ENCODE data around the gene ALG12. TPM values are rescaled to one million over a fixed set of nuclear protein-coding genes. Genes with fewer than 3 reads are reported as not detected.

The ALG12 gene
- total RNA-seq, 3 donors from 2014 or later (not counting 1 experiment from before 2014, with no cell fraction given): 17.2 to 22.7 (median 19.2) TPM

- no peaks in the 10 kb centered on the region for H3K36me3 Mint-ChIP-seq
- H3K9me3 Mint-ChIP-seq: peaks cover 0 to 2% of the 10 kb centered on the region in 2 donors
- H3K9me3 ChIP-seq (ENCODE audit: control insufficient read depth, insufficient read depth, low read length): peaks cover 4% of the 10 kb centered on the region
- H3K27ac Mint-ChIP-seq: peak overlapping the region; percentile 84 to 86
- H3K27me3 ChIP-seq (ENCODE audit: control insufficient read depth, insufficient read depth, low read length): no peaks in the 10 kb centered on the region
- peak; percentile 59 to 78 (median 62) for ATAC-seq
- 50% methylated on average over 17 of the region's 17 CpGs for WGBS (ENCODE audit: insufficient coverage)
- DNase-seq: peak; percentile 33 to 53
- no peak for TF ChIP-seq CTCF (IDR thresholded peaks at IDR 0.05)
- H3K4me1 ChIP-seq (ENCODE audit: control insufficient read depth, insufficient read depth, low read length): peaks cover 55% of the 10 kb centered on the region
- H3K4me1 Mint-ChIP-seq: peaks cover 63 to 71% of the 10 kb centered on the region in 2 donors
- no peak overlapping the region for H3K4me3 ChIP-seq (ENCODE audit: low read length)
- no peaks in the 10 kb centered on the region for H3K27me3 Mint-ChIP-seq (ENCODE audit: low read depth in 2 of 2)
- H3K36me3 ChIP-seq (ENCODE audit: control insufficient read depth, insufficient read depth, low read length): no peaks in the 10 kb centered on the region
- H3K4me3 Mint-ChIP-seq: peak overlapping the region; percentile 69
- intact Hi-C loops (cut with micrococcal nuclease): loop anchor here (2.0 kb wide), 1 partner anchor 14 kb away; no protein-coding TSS in a partner anchor
- peak overlapping the region; percentile 67 for H3K27ac ChIP-seq (ENCODE audit: low read length)
Observed at GRCh38 chr22:49869086-49869830, 49.0 kb downstream of the ALG12 start.

- Mint-ChIP-seq H3K9me3 (peaks cover 0 to 2% of the 10 kb centered on the region in 2 donors), H3K4me3 (peak overlapping the region; percentile 69), H3K36me3 (no peaks in the 10 kb centered on the region), H3K27ac (peak overlapping the region; percentile 84 to 86), H3K4me1 (peaks cover 65 to 67% of the 10 kb centered on the region in 2 donors), H3K27me3 (ENCODE audit: low read depth in 2 of 2) (no peaks in the 10 kb centered on the region)
- Histone ChIP-seq H3K36me3 (ENCODE audit: control insufficient read depth, insufficient read depth, low read length) (no peaks in the 10 kb centered on the region), H3K4me1 (ENCODE audit: control insufficient read depth, insufficient read depth, low read length) (peaks cover 48% of the 10 kb centered on the region), H3K9me3 (ENCODE audit: control insufficient read depth, insufficient read depth, low read length) (peaks cover 4% of the 10 kb centered on the region), H3K27me3 (ENCODE audit: control insufficient read depth, insufficient read depth, low read length) (no peaks in the 10 kb centered on the region), H3K27ac (ENCODE audit: low read length) (peak overlapping the region; percentile 67), H3K4me3 (ENCODE audit: low read length) (no peak overlapping the region)
- TF ChIP-seq CTCF (IDR thresholded peaks at IDR 0.05): no peak
- intact Hi-C loops (cut with micrococcal nuclease): loop anchor here (2.0 kb wide), 1 partner anchor 13 kb away; no protein-coding TSS in a partner anchor
- WGBS (ENCODE audit: insufficient coverage): 72% methylated on average over 17 of the region's 18 CpGs
- ATAC-seq: peak; percentile 41 to 68 (median 45)
- DNase-seq: peak in 1 of 2 donors; percentile 62
Observed at GRCh38 chr22:49867303-49868265, 50.7 kb downstream of the ALG12 start.

- Histone ChIP-seq H3K4me1 (ENCODE audit: control insufficient read depth, insufficient read depth, low read length) (peaks cover 55% of the 10 kb centered on the region), H3K27ac (ENCODE audit: low read length) (no peak overlapping the region), H3K27me3 (ENCODE audit: control insufficient read depth, insufficient read depth, low read length) (no peaks in the 10 kb centered on the region), H3K4me3 (ENCODE audit: low read length) (no peak overlapping the region), H3K36me3 (ENCODE audit: control insufficient read depth, insufficient read depth, low read length) (no peaks in the 10 kb centered on the region), H3K9me3 (ENCODE audit: control insufficient read depth, insufficient read depth, low read length) (peaks cover 4% of the 10 kb centered on the region)
- H3K4me1 Mint-ChIP-seq: peaks cover 68 to 69% of the 10 kb centered on the region in 2 donors
- no peaks in the 10 kb centered on the region for H3K27me3 Mint-ChIP-seq (ENCODE audit: low read depth in 2 of 2)
- H3K4me3 Mint-ChIP-seq: peak overlapping the region; percentile 38
- intact Hi-C loops (cut with micrococcal nuclease): no loop called here
- no peaks in the 10 kb centered on the region for H3K36me3 Mint-ChIP-seq
- H3K27ac Mint-ChIP-seq: peak overlapping the region; percentile 84 to 86
- no peak for ATAC-seq
- no peak for DNase-seq
- 61% methylated on average over 7 of the region's 8 CpGs for WGBS (ENCODE audit: insufficient coverage)
- peaks cover 0 to 2% of the 10 kb centered on the region in 2 donors for H3K9me3 Mint-ChIP-seq
- TF ChIP-seq CTCF (IDR thresholded peaks at IDR 0.05): no peak
Observed at GRCh38 chr22:49866646-49867045, 51.6 kb downstream of the ALG12 start.
